ENCODE measurements around the gene TTLL7.

GRCh38 chr1:83901547-83902155 is 97.3 kb downstream of the TTLL7 start:
- TF ChIP-seq POLR2A (IDR thresholded peaks at IDR 0.05) (no peak), CTCF (IDR thresholded peaks at IDR 0.05) (no peak)
